ENCODE data around the gene CD99. TPM values are rescaled to one million over a fixed set of nuclear protein-coding genes. Genes with fewer than 3 reads are reported as not detected.
"Not testable (repeated sequence)": the region's sequence is repeated elsewhere in the genome, so short reads cannot be mapped to it uniquely, and the experiment has no call there.

The CD99 gene
- total RNA-seq, 1 donor = 300 TPM

- no peak for DNase-seq (ENCODE audit: low read depth in 2 of 3, low spot score in 2 of 3)
Measured at GRCh38 chrX:2719774-2720447, 28.8 kb downstream of the CD99 start.

- DNase-seq (ENCODE audit: low read depth in 2 of 3, low spot score in 2 of 3) = no peak
Measured at GRCh38 chrX:2723286-2723879, 32.3 kb downstream of the CD99 start.

GRCh38 chrX:2727264-2727663, 36.2 kb downstream of the CD99 start:
- DNase-seq (ENCODE audit: low read depth in 2 of 3, low spot score in 2 of 3) = not testable (repeated sequence)

GRCh38 chrX:2732076-2732475, 41.0 kb downstream of the CD99 start:
- peak in 2 of 3 donors; percentile 72 to 90 for DNase-seq (ENCODE audit: low read depth in 2 of 3, low spot score in 2 of 3)

- no peak for DNase-seq (ENCODE audit: low read depth in 2 of 3, low spot score in 2 of 3)
Measured at GRCh38 chrX:2732649-2733048, 41.6 kb downstream of the CD99 start.

- no peak for DNase-seq (ENCODE audit: low read depth in 2 of 3, low spot score in 2 of 3)
Measured at GRCh38 chrX:2733286-2733685, 42.2 kb downstream of the CD99 start.

GRCh38 chrX:2735270-2735669, 44.2 kb downstream of the CD99 start:
- DNase-seq (ENCODE audit: low read depth in 2 of 3, low spot score in 2 of 3) = no peak

- DNase-seq (ENCODE audit: low read depth in 2 of 3, low spot score in 2 of 3) = no peak
Measured at GRCh38 chrX:2740672-2741071, 49.6 kb downstream of the CD99 start.

- no peak for DNase-seq (ENCODE audit: low read depth in 2 of 3, low spot score in 2 of 3)
Measured at GRCh38 chrX:2741386-2741785, 50.3 kb downstream of the CD99 start.

GRCh38 chrX:2746250-2746649, 55.2 kb downstream of the CD99 start:
- DNase-seq (ENCODE audit: low read depth in 2 of 3, low spot score in 2 of 3) = not testable (repeated sequence)

GRCh38 chrX:2748171-2748814, 57.2 kb downstream of the CD99 start:
- DNase-seq (ENCODE audit: low read depth in 2 of 3, low spot score in 2 of 3) = peak in 1 of 3 donors; percentile 11

GRCh38 chrX:2748815-2749188, 57.7 kb downstream of the CD99 start:
- DNase-seq (ENCODE audit: low read depth in 2 of 3, low spot score in 2 of 3) = no peak

- no peak for DNase-seq (ENCODE audit: low read depth in 2 of 3, low spot score in 2 of 3)
Measured at GRCh38 chrX:2751291-2751690, 60.2 kb downstream of the CD99 start.

- not testable (repeated sequence) for DNase-seq (ENCODE audit: low read depth in 2 of 3, low spot score in 2 of 3)
Measured at GRCh38 chrX:2751874-2752300, 60.8 kb downstream of the CD99 start, which contains the start of gene XG. XG (plus strand) TSS chrX:2752040; CDS start chrX:2752275, 235 bp downstream.

GRCh38 chrX:2752441-2752840, 61.3 kb downstream of the CD99 start:
- DNase-seq (ENCODE audit: low read depth in 2 of 3, low spot score in 2 of 3) = not testable (repeated sequence)

- not testable (repeated sequence) for DNase-seq (ENCODE audit: low read depth in 2 of 3, low spot score in 2 of 3)
Measured at GRCh38 chrX:2755163-2755715, 64.1 kb downstream of the CD99 start.

GRCh38 chrX:2756548-2756947, 65.5 kb downstream of the CD99 start:
- DNase-seq (ENCODE audit: low read depth in 2 of 3, low spot score in 2 of 3) = no peak

- DNase-seq (ENCODE audit: low read depth in 2 of 3, low spot score in 2 of 3) = no peak
Measured at GRCh38 chrX:2761246-2761645, 70.2 kb downstream of the CD99 start.

GRCh38 chrX:2762671-2763070, 71.6 kb downstream of the CD99 start:
- DNase-seq (ENCODE audit: low read depth in 2 of 3, low spot score in 2 of 3) = not testable (repeated sequence)

- not testable (repeated sequence) for DNase-seq (ENCODE audit: low read depth in 2 of 3, low spot score in 2 of 3)
Measured at GRCh38 chrX:2764766-2765548, 73.9 kb downstream of the CD99 start.

GRCh38 chrX:2765549-2765830, 74.4 kb downstream of the CD99 start:
- DNase-seq (ENCODE audit: low read depth in 2 of 3, low spot score in 2 of 3) = no peak

All from hematopoietic multipotent progenitor cell (in vitro differentiated cells).